AG04450 (cell line): Measurements from ENCODE around the gene TLR8. TPM values are rescaled to one million over a fixed set of nuclear protein-coding genes. Genes with fewer than 3 reads are reported as not detected.

Experiments
- CTCF ChIA-PET: fragments of 300-600, 350-600 bp; formaldehyde crosslinking; extraction: SDS; loops from one replicate; lab custom pipeline; 2022; ENCODE audit warnings: antibody characterized with exemption, inconsistent platforms; lab: Charles Lee
- POLR2A ChIA-PET: fragments of 350-600 bp; formaldehyde crosslinking; extraction: SDS; loops from one replicate; lab custom pipeline; 2021; ENCODE audit warnings: antibody characterized with exemption, inconsistent platforms; lab: Yijun Ruan, JAX
- DNase-seq: peaks from one replicate; pipeline ENCODE4 v3.0.0-alpha.2; 2011; ENCODE audit warnings: low read depth, low spot score
- H3K27ac ChIP-seq: one replicate; pipeline ENCODE4 v1.5.1; 2012; ENCODE audit warnings: low read depth, low read length, control low read depth
- H3K27me3 ChIP-seq: one replicate; pipeline ENCODE4 v1.6.0; 2012; ENCODE audit warnings: low read length; ENCODE audit not compliant: control insufficient read depth, insufficient read depth
- H3K4me3 ChIP-seq: 2 replicates; pipeline ENCODE4 v1.5.1; 2011; ENCODE audit warnings: mild to moderate bottlenecking, low read depth, low read length, control low read depth
- H3K9me3 ChIP-seq: 2 replicates; pipeline ENCODE4 v1.5.1; 2012; ENCODE audit warnings: low read length; ENCODE audit not compliant: control insufficient read depth, insufficient read depth
- CTCF ChIP-seq: IDR thresholded peaks from 2 replicates; pipeline ENCODE4 v1.5.1; 2011; ENCODE audit warnings: low read depth, low read length, control low read depth, inconsistent platforms
- polyA plus RNA-seq: library from polyadenylated mRNA; depleted of rRNA; stranded (reverse); fragments of >200 nt; gene quantifications from 2 replicates; pipeline ENCODE4 v1.2.3, GENCODE V29; 2011

Gene TLR8
- polyA plus RNA-seq, 1 experiment: not detected

- TF ChIP-seq CTCF: peak; percentile 71
- H3K27me3 ChIP-seq: no peaks in the 10 kb centered on the region
- H3K27ac ChIP-seq: no peak overlapping the region
- CTCF ChIA-PET: interaction anchor here (1.1 to 8.8 kb wide), 4 partner anchors 9 to 124 kb away, joined by 3 to 79 read pairs (median 4); no protein-coding TSS in a partner anchor
- DNase-seq: peak; percentile 1
- no peak overlapping the region for H3K4me3 ChIP-seq
- POLR2A ChIA-PET: no interaction called here
- H3K9me3 ChIP-seq: no peaks in the 10 kb centered on the region
These were observed 12.1 kb upstream of the TLR8 start for GRCh38 chrX:12894074-12895030.

GRCh38 chrX:12895866-12896265 is 10.6 kb upstream of the TLR8 start:
- Histone ChIP-seq H3K27me3 (no peaks in the 10 kb centered on the region), H3K9me3 (no peaks in the 10 kb centered on the region), H3K27ac (no peak overlapping the region), H3K4me3 (no peak overlapping the region)
- CTCF ChIA-PET: interaction anchor here (1.1 to 8.8 kb wide), 3 partner anchors 7 to 125 kb away, joined by 3 to 79 read pairs (median 3); no protein-coding TSS in a partner anchor
- POLR2A ChIA-PET: no interaction called here
- no peak for DNase-seq
- TF ChIP-seq CTCF: no peak

GRCh38 chrX:12896935-12897334 is 9.5 kb upstream of the TLR8 start:
- Histone ChIP-seq H3K9me3 (no peaks in the 10 kb centered on the region), H3K27me3 (no peaks in the 10 kb centered on the region), H3K27ac (no peak overlapping the region), H3K4me3 (no peak overlapping the region)
- DNase-seq: no peak
- no peak for TF ChIP-seq CTCF
- POLR2A ChIA-PET: no interaction called here
- CTCF ChIA-PET: interaction anchor here (8.8 kb wide), 1 partner anchor 83 kb away, joined by 79 read pairs; no protein-coding TSS in a partner anchor

GRCh38 chrX:12898073-12898472 is 8.3 kb upstream of the TLR8 start:
- Histone ChIP-seq H3K9me3 (no peaks in the 10 kb centered on the region), H3K27ac (no peak overlapping the region), H3K27me3 (no peaks in the 10 kb centered on the region), H3K4me3 (no peak overlapping the region)
- TF ChIP-seq CTCF: no peak
- ChIA-PET CTCF (interaction anchor here (8.8 kb wide), 1 partner anchor 84 kb away, joined by 79 read pairs; no protein-coding TSS in a partner anchor), POLR2A (no interaction called here)
- no peak for DNase-seq

- H3K9me3 ChIP-seq: no peaks in the 10 kb centered on the region
- POLR2A ChIA-PET: no interaction called here
- H3K27me3 ChIP-seq: no peaks in the 10 kb centered on the region
- no peak overlapping the region for H3K27ac ChIP-seq
- no peak overlapping the region for H3K4me3 ChIP-seq
- CTCF ChIA-PET: no interaction called here
- no peak for TF ChIP-seq CTCF
- DNase-seq: no peak
These were observed 6.9 kb upstream of the TLR8 start for GRCh38 chrX:12899506-12899905.
